NCI-H2227 (cell line): ENCODE data around the gene PIK3R1.
"Not testable (repeated sequence)": the region's sequence is repeated elsewhere in the genome, so short reads cannot be mapped to it uniquely, and the experiment has no call there.

Experiments
- DNase-seq: peaks from one replicate; lab custom pipeline; 2025; ENCODE audit not compliant: unreplicated experiment; lab: John Stamatoyannopoulos, UW

PIK3R1 gene

DNA sequence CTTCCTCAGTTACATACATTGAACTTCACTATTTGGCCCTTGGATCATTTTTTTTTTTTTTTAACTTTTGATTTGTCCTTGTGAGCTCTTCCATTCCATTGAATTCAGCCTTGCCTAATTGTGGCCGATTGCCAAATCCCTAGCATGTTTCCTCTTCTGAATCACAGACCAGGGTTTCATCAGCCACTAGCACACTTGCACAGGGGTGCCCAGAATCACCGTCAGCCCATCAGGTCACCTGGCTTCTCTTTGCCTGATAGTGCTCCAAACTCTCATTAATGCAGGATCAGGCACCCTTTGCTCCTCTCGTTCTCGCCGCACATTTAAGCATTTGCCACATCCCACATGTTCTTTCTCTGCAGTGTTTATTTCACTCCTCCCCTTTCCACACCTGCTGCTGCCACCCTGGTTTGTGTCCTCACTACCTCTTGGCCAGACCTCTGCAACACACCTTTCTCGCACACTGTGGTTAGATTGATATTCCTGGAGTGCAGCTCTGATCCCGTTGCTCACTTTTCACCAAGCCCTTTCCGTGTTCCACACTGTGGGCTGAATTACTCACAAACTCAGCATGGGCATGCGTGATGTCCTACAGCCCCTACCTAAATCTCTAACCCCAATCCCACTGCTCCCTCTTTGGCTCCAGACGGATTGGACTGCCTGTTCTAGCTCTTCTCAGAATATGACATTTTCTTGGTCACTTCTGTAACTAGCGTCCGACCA, 9.8 kb downstream of the PIK3R1 start:
- no peak for DNase-seq

- DNase-seq: no peak
Measured at GRCh38 chr5:68225911-68226545, 10.5 kb downstream of the PIK3R1 start.

DNA sequence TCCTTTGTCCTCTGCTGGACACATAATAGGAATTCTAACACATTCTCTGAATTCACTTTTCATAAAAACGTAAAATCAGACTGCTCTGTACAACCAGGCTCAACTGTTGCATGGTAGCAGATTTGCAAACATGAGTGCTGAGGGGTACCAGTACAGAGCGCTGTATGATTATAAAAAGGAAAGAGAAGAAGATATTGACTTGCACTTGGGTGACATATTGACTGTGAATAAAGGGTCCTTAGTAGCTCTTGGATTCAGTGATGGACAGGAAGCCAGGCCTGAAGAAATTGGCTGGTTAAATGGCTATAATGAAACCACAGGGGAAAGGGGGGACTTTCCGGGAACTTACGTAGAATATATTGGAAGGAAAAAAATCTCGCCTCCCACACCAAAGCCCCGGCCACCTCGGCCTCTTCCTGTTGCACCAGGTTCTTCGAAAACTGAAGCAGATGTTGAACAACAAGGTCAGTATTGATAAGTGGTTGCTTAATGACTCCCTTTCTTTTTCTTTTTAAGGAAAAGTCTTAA, 11.1 kb downstream of the PIK3R1 start:
- DNase-seq: no peak

DNA sequence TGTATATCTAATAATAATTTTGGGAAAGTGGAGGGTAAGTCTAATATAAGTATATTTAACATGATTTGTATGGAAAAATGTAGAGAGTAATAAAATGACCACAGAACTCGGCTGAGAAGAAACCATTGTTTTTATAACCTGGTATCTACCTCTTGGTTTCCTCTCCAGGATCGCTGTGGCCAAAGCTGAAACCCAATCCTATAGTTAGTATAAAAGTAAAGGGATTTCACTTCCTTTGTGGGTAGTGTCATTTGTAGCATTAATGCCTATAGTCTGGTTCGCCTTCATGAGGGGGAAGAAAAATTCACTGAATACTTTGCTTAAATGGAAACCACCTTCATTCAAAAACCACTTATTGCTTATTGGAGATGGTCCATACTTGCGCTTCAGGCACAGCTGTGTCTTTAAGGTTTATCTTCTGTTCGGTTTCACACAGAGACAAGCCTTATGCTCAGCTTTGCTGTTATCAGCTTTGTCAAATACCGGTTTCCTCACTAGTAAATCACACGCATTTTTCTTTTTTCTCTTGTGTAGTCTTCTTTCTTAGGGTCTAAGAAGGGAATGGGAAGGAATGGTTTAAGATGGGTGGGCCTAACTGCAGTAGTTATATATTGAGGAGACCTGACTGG, 12.1 kb downstream of the PIK3R1 start:
- DNase-seq: no peak

DNA sequence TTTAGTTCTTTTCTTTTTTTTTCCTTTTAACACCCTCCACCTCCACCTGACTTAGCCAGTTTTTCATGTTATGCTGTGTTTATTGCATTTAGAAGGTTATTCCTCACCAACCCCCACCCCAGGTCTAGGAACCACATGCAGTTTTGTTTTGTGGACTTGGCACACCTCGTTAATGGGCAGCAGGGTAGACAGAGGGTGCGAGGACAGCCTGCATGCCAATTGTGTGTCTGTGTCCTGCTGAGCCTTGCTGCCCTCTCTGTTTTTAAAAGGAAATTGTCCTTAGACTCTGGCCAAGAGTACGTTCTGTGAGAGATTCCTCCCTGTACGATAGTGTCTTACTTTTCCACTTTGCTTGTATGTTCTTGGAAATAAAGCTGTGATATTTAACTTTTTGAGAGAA, 13.9 kb downstream of the PIK3R1 start:
- DNase-seq: no peak

DNA sequence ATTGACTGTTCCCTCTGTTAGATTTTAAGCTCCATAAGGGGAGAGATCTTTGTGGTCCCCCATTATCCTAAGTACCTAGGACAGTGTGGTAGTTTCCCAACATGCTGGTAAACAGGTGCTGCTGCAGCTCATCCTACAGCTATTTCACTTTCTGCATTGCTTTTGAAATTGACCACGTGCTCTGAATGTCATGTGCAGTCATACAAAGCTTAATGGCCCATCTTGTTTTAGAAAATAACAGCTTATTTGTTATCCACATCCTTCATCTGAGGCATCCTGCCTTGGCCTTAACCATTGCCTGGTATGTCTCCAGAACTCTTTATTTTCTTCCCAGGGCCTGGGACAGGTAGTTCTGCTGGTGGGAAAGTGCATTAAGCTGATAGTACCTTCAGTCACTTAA, 14.7 kb downstream of the PIK3R1 start:
- DNase-seq: no peak

- no peak for DNase-seq
Measured at GRCh38 chr5:68231414-68232076, 16.0 kb downstream of the PIK3R1 start.

GRCh38 chr5:68232277-68232676, 16.7 kb downstream of the PIK3R1 start:
- DNase-seq: no peak

- DNase-seq: no peak
Measured at GRCh38 chr5:68233075-68233474, 17.5 kb downstream of the PIK3R1 start.

DNA sequence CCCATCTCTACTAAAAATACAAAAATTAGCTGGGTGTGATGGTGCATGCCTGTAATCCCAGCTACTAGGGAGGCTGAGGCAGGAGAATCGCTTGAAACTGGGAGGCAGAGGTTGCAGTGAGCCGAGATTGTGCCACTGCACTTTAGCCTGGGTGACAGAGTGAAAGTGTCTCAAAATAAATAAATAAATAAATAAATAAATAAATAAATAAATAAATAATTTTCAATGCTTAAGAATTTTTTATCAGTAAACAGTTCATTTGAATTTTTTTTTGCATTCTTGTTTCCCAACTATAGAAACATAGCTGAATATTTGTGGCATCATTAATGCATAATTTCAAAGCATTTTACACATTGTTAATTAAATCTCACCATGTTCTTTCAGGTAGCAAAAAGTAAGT, 19.7 kb downstream of the PIK3R1 start:
- not testable (repeated sequence) for DNase-seq

DNA sequence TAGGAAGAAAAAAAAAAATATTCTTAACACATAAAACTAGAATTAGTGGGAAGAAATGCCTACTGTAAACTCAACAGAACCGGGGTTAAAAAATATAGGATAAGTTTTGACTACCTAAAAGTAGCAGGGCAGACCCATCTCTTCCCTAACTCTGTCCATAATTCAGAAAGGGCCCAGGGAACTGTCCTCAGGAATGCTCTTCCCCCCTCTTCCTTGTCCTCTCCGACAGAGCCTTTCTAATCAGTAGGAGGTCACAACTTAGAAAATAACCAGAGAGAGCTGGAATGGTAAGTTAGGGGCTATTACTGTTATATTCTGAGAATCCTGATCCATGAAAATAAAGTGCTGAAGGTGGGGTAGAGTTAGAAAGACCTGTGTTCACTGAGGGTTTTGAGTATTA, 22.2 kb downstream of the PIK3R1 start:
- DNase-seq: no peak

GRCh38 chr5:68239487-68239886, 23.9 kb downstream of the PIK3R1 start:
- no peak for DNase-seq

DNA sequence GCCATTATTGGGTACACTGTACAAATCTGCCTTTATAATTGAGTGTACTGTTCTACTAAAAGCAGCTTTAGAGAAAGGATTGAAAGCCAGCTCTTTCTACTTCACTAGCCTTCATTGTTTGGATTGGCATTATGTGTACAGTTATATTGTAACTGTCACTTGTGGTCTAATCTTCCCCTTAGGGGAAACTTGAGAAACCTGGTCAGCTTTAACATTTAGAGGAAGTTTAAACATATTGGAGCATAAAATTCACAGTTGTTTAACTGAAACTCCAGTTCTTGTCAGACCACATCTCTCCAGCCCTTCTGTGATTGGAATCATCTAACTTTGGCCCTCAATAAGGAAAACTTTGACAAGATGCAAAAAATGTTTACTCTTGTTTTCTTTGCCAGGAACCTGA, 24.6 kb downstream of the PIK3R1 start:
- no peak for DNase-seq

- no peak for DNase-seq
Measured at GRCh38 chr5:68240771-68241170, 25.2 kb downstream of the PIK3R1 start.

DNA sequence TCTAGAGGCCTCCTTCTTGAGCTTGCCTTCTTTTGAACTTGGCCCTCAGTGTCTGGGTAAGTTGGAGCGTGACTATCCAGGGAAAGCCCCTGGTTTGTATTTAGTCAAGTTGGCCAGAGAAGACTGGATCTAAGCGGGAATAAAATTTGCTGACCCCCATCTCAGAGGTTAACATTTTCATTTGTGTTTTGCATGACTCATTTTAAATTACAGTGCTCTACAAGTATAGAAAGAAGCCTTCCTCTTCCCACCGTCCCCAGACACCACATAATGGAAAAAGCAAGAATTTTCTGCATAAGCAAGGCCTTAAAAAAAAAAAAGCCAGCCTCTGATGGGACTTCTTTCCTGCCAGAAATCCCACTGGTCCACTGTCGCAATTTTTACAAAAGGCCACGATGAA, 27.2 kb downstream of the PIK3R1 start:
- no peak for DNase-seq

GRCh38 chr5:68243251-68243650, 27.7 kb downstream of the PIK3R1 start:
- no peak for DNase-seq

GRCh38 chr5:68243681-68244080, 28.1 kb downstream of the PIK3R1 start:
- no peak for DNase-seq

- DNase-seq: no peak
Measured at GRCh38 chr5:68245319-68245718, 29.8 kb downstream of the PIK3R1 start.

GRCh38 chr5:68246802-68247201, 31.2 kb downstream of the PIK3R1 start:
- no peak for DNase-seq

DNA sequence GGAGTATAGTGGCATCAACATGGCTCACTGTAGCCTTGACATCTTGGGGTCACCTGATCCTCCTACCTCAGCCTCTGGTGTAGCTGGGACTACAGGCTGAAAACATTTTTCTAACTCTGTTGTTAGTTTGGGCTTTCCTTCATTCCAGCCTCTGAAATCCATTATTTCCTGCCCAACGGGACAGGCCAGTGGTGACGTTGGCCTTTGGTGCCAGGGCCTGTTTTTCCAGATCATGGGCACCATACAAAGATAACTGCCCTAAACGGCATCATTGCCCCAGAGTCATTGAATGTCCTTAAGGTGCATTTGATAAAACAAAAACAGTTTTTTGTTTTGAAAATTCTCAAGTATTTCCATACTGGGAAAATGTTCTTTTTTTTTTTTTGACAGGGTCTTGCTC, 32.1 kb downstream of the PIK3R1 start:
- no peak for DNase-seq

GRCh38 chr5:68248896-68249295, 33.3 kb downstream of the PIK3R1 start:
- DNase-seq: no peak

DNA sequence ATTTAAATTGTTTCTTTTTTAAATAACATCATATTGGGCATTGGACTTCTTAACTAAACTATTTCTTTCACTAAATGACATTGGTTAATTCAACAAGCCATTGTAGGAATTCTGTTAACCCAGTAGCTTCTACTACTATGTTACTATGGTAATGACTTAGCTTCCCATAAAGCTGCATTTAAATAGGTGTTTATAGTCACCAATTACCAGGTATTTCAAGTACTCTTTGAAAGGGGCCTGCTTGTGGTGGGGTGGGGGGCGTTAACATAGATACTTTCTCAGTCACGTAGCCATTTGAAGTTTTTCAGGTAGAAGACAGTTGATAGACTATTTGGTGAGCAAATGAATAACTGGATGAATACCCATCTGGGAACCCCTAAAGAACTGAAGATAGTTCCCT, 34.0 kb downstream of the PIK3R1 start:
- no peak for DNase-seq
